Right kidney (tissue), 1 donor: ENCODE data around the gene DNAH1.

Experiments used
- DNase-seq: peaks from one replicate; pipeline ENCODE4 v3.0.0-alpha.2; 2016

The DNAH1 gene

GRCh38 chr3:52358362-52358940 is 42.3 kb downstream of the DNAH1 start:
- DNase-seq = no peak

- no peak for DNase-seq
Measured at GRCh38 chr3:52359116-52359855, 43.2 kb downstream of the DNAH1 start.

- no peak for DNase-seq
Measured at GRCh38 chr3:52361011-52361410, 44.9 kb downstream of the DNAH1 start.

- no peak for DNase-seq
Measured at GRCh38 chr3:52361454-52361853, 45.3 kb downstream of the DNAH1 start.

GRCh38 chr3:52361898-52362297 is 45.8 kb downstream of the DNAH1 start:
- DNase-seq = no peak

- no peak for DNase-seq
Measured at GRCh38 chr3:52364322-52365035, 48.4 kb downstream of the DNAH1 start.

GRCh38 chr3:52366527-52366926 is 50.4 kb downstream of the DNAH1 start:
- no peak for DNase-seq

GRCh38 chr3:52367891-52368880 is 52.1 kb downstream of the DNAH1 start:
- DNase-seq = no peak

GRCh38 chr3:52370531-52370930 is 54.4 kb downstream of the DNAH1 start:
- no peak for DNase-seq

GRCh38 chr3:52372822-52373504 is 56.8 kb downstream of the DNAH1 start:
- no peak for DNase-seq

- DNase-seq = no peak
Measured at GRCh38 chr3:52373676-52374075, 57.6 kb downstream of the DNAH1 start.

GRCh38 chr3:52374173-52374572 is 58.1 kb downstream of the DNAH1 start:
- no peak for DNase-seq

- no peak for DNase-seq
Measured at GRCh38 chr3:52379610-52380009, 63.5 kb downstream of the DNAH1 start.

- no peak for DNase-seq
Measured at GRCh38 chr3:52380023-52380422, 63.9 kb downstream of the DNAH1 start.

GRCh38 chr3:52381623-52382022 is 65.5 kb downstream of the DNAH1 start:
- DNase-seq = no peak

- no peak for DNase-seq
Measured at GRCh38 chr3:52383446-52383845, 67.3 kb downstream of the DNAH1 start.

GRCh38 chr3:52384019-52384761 is 68.1 kb downstream of the DNAH1 start:
- no peak for DNase-seq

- peak; percentile 35 for DNase-seq
Measured at GRCh38 chr3:52385157-52385556, 69.0 kb downstream of the DNAH1 start.

GRCh38 chr3:52387481-52387880 is 71.4 kb downstream of the DNAH1 start:
- DNase-seq = no peak

GRCh38 chr3:52388348-52388821 is 72.3 kb downstream of the DNAH1 start:
- DNase-seq = no peak

GRCh38 chr3:52388933-52389332 is 72.8 kb downstream of the DNAH1 start:
- DNase-seq = no peak
